ENCODE measurements around the gene CALN1.

The CALN1 gene

GRCh38 chr7:71843676-71844075 lies 568.5 kb downstream of the CALN1 start:
- TF ChIP-seq CTCF (IDR thresholded peaks at IDR 0.05; ENCODE audit: low read depth, low read length, missing control alignments), result no peak
- no peak for DNase-seq (ENCODE audit: low read depth)
- no peak overlapping the region for H3K4me3 ChIP-seq (ENCODE audit: low read depth, low read length)

- no peak for DNase-seq (ENCODE audit: low read depth)
- no peak overlapping the region for H3K4me3 ChIP-seq (ENCODE audit: low read depth, low read length)
- no peak for TF ChIP-seq CTCF (IDR thresholded peaks at IDR 0.05; ENCODE audit: low read depth, low read length, missing control alignments)
These were observed 569.4 kb downstream of the CALN1 start for GRCh38 chr7:71842786-71843185.

GRCh38 chr7:71842381-71842780 lies 569.8 kb downstream of the CALN1 start:
- no peak overlapping the region for H3K4me3 ChIP-seq (ENCODE audit: low read depth, low read length)
- no peak for TF ChIP-seq CTCF (IDR thresholded peaks at IDR 0.05; ENCODE audit: low read depth, low read length, missing control alignments)
- DNase-seq (ENCODE audit: low read depth), result no peak

GRCh38 chr7:71835056-71835455 lies 577.1 kb downstream of the CALN1 start:
- TF ChIP-seq CTCF (IDR thresholded peaks at IDR 0.05; ENCODE audit: low read depth, low read length, missing control alignments), result no peak
- DNase-seq (ENCODE audit: low read depth), result no peak
- H3K4me3 ChIP-seq (ENCODE audit: low read depth, low read length), result no peak overlapping the region

GRCh38 chr7:71829515-71829914 lies 582.6 kb downstream of the CALN1 start:
- H3K4me3 ChIP-seq (ENCODE audit: low read depth, low read length), result no peak overlapping the region
- no peak for DNase-seq (ENCODE audit: low read depth)
- TF ChIP-seq CTCF (IDR thresholded peaks at IDR 0.05; ENCODE audit: low read depth, low read length, missing control alignments), result no peak

- H3K4me3 ChIP-seq (ENCODE audit: low read depth, low read length), result no peak overlapping the region
- DNase-seq (ENCODE audit: low read depth), result no peak
- no peak for TF ChIP-seq CTCF (IDR thresholded peaks at IDR 0.05; ENCODE audit: low read depth, low read length, missing control alignments)
These were observed 583.8 kb downstream of the CALN1 start for GRCh38 chr7:71828361-71828760.

GRCh38 chr7:71826141-71826540 lies 586.0 kb downstream of the CALN1 start:
- H3K4me3 ChIP-seq (ENCODE audit: low read depth, low read length), result no peak overlapping the region
- DNase-seq (ENCODE audit: low read depth), result no peak
- TF ChIP-seq CTCF (IDR thresholded peaks at IDR 0.05; ENCODE audit: low read depth, low read length, missing control alignments), result no peak
